ENCODE data around the gene MEGF11.

- TF ChIP-seq CTCF (IDR thresholded peaks at IDR 0.05) (no peak), POLR2A (IDR thresholded peaks at IDR 0.05) (no peak)
Observed at GRCh38 chr15:66252685-66253417, 699 bp downstream of the MEGF11 start.
